DND-41 (cell line): ENCODE data around the gene ITGA2.

Source experiments
- CTCF ChIP-seq: IDR thresholded peaks from 2 replicates; pipeline ENCODE4 v1.5.1; 2012; ENCODE audit warnings: borderline replicate concordance, low read length, moderate library complexity, mild to moderate bottlenecking; ENCODE audit not compliant: poor library complexity, severe bottlenecking; ENCODE audit errors: extremely low read depth
- EZH2 ChIP-seq: IDR thresholded peaks from 3 replicates; pipeline ENCODE4 v1.6.1; 2012; ENCODE audit warnings: borderline replicate concordance, low read depth, mild to moderate bottlenecking, moderate library complexity, low read length, inconsistent platforms; ENCODE audit not compliant: severe bottlenecking

GRCh38 chr5:53083927-53084326 is 94.8 kb downstream of the ITGA2 start:
- TF ChIP-seq CTCF (no peak), EZH2 (no peak)
